Measurements from ENCODE around the gene PRKACG. TPM values are rescaled to one million over a fixed set of nuclear protein-coding genes. Genes with fewer than 3 reads are reported as not detected.

The PRKACG gene
- not detected in 2 replicates for polyA plus RNA-seq
- polyA minus RNA-seq: not detected in 2 replicates

DNA sequence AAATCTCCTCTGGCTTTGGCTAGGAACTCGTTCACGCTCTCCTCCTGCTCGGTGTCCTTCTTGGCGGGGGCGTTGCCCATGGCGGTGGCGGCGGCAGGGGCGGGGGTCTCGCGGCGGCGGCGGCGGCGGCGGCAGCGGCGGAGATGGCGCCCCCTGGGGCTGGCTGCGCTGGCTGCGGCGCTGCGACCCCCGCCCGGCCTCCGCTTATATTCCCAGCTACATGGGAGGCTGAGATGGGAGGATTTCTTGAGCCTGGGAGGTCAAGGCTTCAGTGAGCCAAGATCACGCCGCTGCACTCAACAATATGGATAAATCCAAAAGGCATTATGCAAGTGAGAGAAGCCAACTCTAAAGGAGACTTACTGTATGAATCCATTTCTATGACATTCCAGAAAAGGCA is at the start of gene PRKACG:
Gene PRKACG (minus strand): TSS at position 101 of the 400 bp plus-strand sequence. CDS start 21 bp downstream, at position 80.
- Histone ChIP-seq H3K9ac (ENCODE audit: low read length) (no peak within 1 kb of the TSS), H2AFZ (ENCODE audit: low read depth, low read length) (no peak within 1 kb of the TSS), H3F3A (ENCODE audit: insufficient read depth, low read length, poor library complexity, severe bottlenecking) (no peaks in the 10 kb centered on the region), H3K27me3 (ENCODE audit: insufficient read depth, low read depth, low read length) (no peaks in the 10 kb centered on the region), H3K9me3 (ENCODE audit: low read length) (peaks cover 5% of the 10 kb centered on the region), H3K4me3 (ENCODE audit: low read length) (no peak within 1 kb of the TSS), H3K27ac (ENCODE audit: low read length) (no peak within 1 kb of the TSS), H3K36me3 (ENCODE audit: insufficient read depth, low read length) (no peaks in the 10 kb centered on the region), H3K79me2 (replicated peaks; ENCODE audit: insufficient read depth, low read length) (no peaks in the 10 kb centered on the region), H3K9me2 (ENCODE audit: insufficient read depth, low read length) (no peaks in the 10 kb centered on the region), H3K4me2 (ENCODE audit: low read length) (no peak within 1 kb of the TSS), H4K20me1 (ENCODE audit: insufficient read depth) (no peaks in the 10 kb centered on the region)
- TF ChIP-seq EP300 (conservative IDR thresholded peaks at IDR 0.05; ENCODE audit: poor library complexity, severe bottlenecking): no peak
- TF ChIP-seq, protein P1, sequence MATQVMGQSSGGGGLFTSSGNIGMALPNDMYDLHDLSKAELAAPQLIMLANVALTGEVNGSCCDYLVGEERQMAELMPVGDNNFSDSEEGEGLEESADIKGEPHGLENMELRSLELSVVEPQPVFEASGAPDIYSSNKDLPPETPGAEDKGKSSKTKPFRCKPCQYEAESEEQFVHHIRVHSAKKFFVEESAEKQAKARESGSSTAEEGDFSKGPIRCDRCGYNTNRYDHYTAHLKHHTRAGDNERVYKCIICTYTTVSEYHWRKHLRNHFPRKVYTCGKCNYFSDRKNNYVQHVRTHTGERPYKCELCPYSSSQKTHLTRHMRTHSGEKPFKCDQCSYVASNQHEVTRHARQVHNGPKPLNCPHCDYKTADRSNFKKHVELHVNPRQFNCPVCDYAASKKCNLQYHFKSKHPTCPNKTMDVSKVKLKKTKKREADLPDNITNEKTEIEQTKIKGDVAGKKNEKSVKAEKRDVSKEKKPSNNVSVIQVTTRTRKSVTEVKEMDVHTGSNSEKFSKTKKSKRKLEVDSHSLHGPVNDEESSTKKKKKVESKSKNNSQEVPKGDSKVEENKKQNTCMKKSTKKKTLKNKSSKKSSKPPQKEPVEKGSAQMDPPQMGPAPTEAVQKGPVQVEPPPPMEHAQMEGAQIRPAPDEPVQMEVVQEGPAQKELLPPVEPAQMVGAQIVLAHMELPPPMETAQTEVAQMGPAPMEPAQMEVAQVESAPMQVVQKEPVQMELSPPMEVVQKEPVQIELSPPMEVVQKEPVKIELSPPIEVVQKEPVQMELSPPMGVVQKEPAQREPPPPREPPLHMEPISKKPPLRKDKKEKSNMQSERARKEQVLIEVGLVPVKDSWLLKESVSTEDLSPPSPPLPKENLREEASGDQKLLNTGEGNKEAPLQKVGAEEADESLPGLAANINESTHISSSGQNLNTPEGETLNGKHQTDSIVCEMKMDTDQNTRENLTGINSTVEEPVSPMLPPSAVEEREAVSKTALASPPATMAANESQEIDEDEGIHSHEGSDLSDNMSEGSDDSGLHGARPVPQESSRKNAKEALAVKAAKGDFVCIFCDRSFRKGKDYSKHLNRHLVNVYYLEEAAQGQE (IDR thresholded peaks at IDR 0.05; ENCODE audit: borderline replicate concordance): no peak
- TF ChIP-seq POLR2AphosphoS5 (IDR thresholded peaks at IDR 0.05): no peak
- TF ChIP-seq, protein P2, sequence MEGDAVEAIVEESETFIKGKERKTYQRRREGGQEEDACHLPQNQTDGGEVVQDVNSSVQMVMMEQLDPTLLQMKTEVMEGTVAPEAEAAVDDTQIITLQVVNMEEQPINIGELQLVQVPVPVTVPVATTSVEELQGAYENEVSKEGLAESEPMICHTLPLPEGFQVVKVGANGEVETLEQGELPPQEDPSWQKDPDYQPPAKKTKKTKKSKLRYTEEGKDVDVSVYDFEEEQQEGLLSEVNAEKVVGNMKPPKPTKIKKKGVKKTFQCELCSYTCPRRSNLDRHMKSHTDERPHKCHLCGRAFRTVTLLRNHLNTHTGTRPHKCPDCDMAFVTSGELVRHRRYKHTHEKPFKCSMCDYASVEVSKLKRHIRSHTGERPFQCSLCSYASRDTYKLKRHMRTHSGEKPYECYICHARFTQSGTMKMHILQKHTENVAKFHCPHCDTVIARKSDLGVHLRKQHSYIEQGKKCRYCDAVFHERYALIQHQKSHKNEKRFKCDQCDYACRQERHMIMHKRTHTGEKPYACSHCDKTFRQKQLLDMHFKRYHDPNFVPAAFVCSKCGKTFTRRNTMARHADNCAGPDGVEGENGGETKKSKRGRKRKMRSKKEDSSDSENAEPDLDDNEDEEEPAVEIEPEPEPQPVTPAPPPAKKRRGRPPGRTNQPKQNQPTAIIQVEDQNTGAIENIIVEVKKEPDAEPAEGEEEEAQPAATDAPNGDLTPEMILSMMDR (IDR thresholded peaks at IDR 0.05; ENCODE audit: poor library complexity, severe bottlenecking): no peak
- no peak for TF ChIP-seq SMC3 (conservative IDR thresholded peaks at IDR 0.05; ENCODE audit: poor library complexity)
- no peak for TF ChIP-seq RAD21 (conservative IDR thresholded peaks at IDR 0.05)
- TF ChIP-seq MXI1 (conservative IDR thresholded peaks at IDR 0.05; ENCODE audit: poor library complexity, severe bottlenecking): no peak
- no peak for TF ChIP-seq TAF1 (IDR thresholded peaks at IDR 0.05; ENCODE audit: low read depth)
- TF ChIP-seq EZH2 (IDR thresholded peaks at IDR 0.05; ENCODE audit: borderline replicate concordance, insufficient read depth, low read length, poor library complexity, severe bottlenecking): no peak

DNA sequence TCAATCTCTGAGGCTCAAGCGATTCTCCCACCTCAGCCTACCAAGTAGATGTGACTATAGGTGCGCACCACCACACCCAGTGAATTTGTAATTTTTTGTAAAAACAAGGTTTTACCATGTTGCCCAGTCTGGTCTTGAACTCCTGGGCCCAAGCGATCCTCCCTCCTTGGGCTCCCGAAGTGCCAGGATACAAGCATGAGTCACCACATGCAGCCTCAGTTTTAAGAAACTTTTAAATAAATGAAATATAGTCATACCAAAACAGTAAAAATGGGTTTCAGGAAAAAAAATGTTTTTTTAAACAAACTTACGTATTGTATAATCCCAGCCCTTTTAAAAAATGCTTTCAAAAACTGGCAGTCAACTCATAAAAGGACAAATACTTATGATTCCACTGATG is 48.3 kb upstream of the PRKACG start:
- no peaks in the 10 kb centered on the region for H3K79me2 ChIP-seq (replicated peaks; ENCODE audit: insufficient read depth, low read length)
- H3K9me3 ChIP-seq (ENCODE audit: low read length): no peaks in the 10 kb centered on the region
- H3K4me2 ChIP-seq (ENCODE audit: low read length): no peak overlapping the region
- no peak for TF ChIP-seq MXI1 (conservative IDR thresholded peaks at IDR 0.05; ENCODE audit: poor library complexity, severe bottlenecking)
- no peak for TF ChIP-seq SMC3 (conservative IDR thresholded peaks at IDR 0.05; ENCODE audit: poor library complexity)
- TF ChIP-seq RAD21 (conservative IDR thresholded peaks at IDR 0.05): no peak
- TF ChIP-seq TAF1 (IDR thresholded peaks at IDR 0.05; ENCODE audit: low read depth): no peak
- TF ChIP-seq, protein P1 (IDR thresholded peaks at IDR 0.05; ENCODE audit: borderline replicate concordance): no peak
- no peak for TF ChIP-seq POLR2AphosphoS5 (IDR thresholded peaks at IDR 0.05)
- TF ChIP-seq, protein P2 (IDR thresholded peaks at IDR 0.05; ENCODE audit: poor library complexity, severe bottlenecking): no peak
- TF ChIP-seq EP300 (conservative IDR thresholded peaks at IDR 0.05; ENCODE audit: poor library complexity, severe bottlenecking): no peak
- no peak for TF ChIP-seq EZH2 (IDR thresholded peaks at IDR 0.05; ENCODE audit: borderline replicate concordance, insufficient read depth, low read length, poor library complexity, severe bottlenecking)
- no peak overlapping the region for H3K4me3 ChIP-seq (ENCODE audit: low read length)
- H3K9ac ChIP-seq (ENCODE audit: low read length): no peak overlapping the region
- H4K20me1 ChIP-seq (ENCODE audit: insufficient read depth): no peaks in the 10 kb centered on the region
- no peaks in the 10 kb centered on the region for H3K9me2 ChIP-seq (ENCODE audit: insufficient read depth, low read length)
- no peak overlapping the region for H3K27ac ChIP-seq (ENCODE audit: low read length)
- no peaks in the 10 kb centered on the region for H3K27me3 ChIP-seq (ENCODE audit: insufficient read depth, low read depth, low read length)
- H3F3A ChIP-seq (ENCODE audit: insufficient read depth, low read length, poor library complexity, severe bottlenecking): no peaks in the 10 kb centered on the region
- H2AFZ ChIP-seq (ENCODE audit: low read depth, low read length): no peak overlapping the region
- no peaks in the 10 kb centered on the region for H3K36me3 ChIP-seq (ENCODE audit: insufficient read depth, low read length)

Measured in neural cell (in vitro differentiated cells).